ENCODE results near the gene TOM1L2. TPM values are rescaled to one million over a fixed set of nuclear protein-coding genes. Genes with fewer than 3 reads are reported as not detected.

TOM1L2 gene
- polyA plus RNA-seq, 1 donor from 2014 or later, result 40.9 TPM

- Histone ChIP-seq H2AFZ (ENCODE audit: low read depth, low read length) (no peak overlapping the region), H3K27me3 (ENCODE audit: insufficient read depth, low read depth, low read length) (no peaks in the 10 kb centered on the region), H3K9me3 (ENCODE audit: low read length) (no peaks in the 10 kb centered on the region), H3K4me2 (ENCODE audit: low read length) (no peak overlapping the region), H3K79me2 (replicated peaks; ENCODE audit: insufficient read depth, low read length) (no peaks in the 10 kb centered on the region), H3F3A (ENCODE audit: insufficient read depth, low read length, poor library complexity, severe bottlenecking) (no peaks in the 10 kb centered on the region), H3K9me2 (ENCODE audit: insufficient read depth, low read length) (no peaks in the 10 kb centered on the region), H3K9ac (ENCODE audit: low read length) (no peak overlapping the region), H3K27ac (ENCODE audit: low read length) (no peak overlapping the region), H4K20me1 (ENCODE audit: insufficient read depth) (no peaks in the 10 kb centered on the region), H3K4me3 (ENCODE audit: low read length) (no peak overlapping the region), H3K36me3 (ENCODE audit: insufficient read depth, low read length) (peaks cover 8% of the 10 kb centered on the region)
- TF ChIP-seq MXI1 (conservative IDR thresholded peaks at IDR 0.05; ENCODE audit: poor library complexity, severe bottlenecking) (no peak), REST (IDR thresholded peaks at IDR 0.05; ENCODE audit: borderline replicate concordance) (no peak)
Observed at GRCh38 chr17:18021372-18021771, 49.2 kb upstream of the TOM1L2 start.

GRCh38 chr17:18020971-18021370, 48.8 kb upstream of the TOM1L2 start:
- Histone ChIP-seq H2AFZ (ENCODE audit: low read depth, low read length) (no peak overlapping the region), H3K9ac (ENCODE audit: low read length) (no peak overlapping the region), H3F3A (ENCODE audit: insufficient read depth, low read length, poor library complexity, severe bottlenecking) (no peaks in the 10 kb centered on the region), H4K20me1 (ENCODE audit: insufficient read depth) (no peaks in the 10 kb centered on the region), H3K27me3 (ENCODE audit: insufficient read depth, low read depth, low read length) (no peaks in the 10 kb centered on the region), H3K79me2 (replicated peaks; ENCODE audit: insufficient read depth, low read length) (no peaks in the 10 kb centered on the region), H3K4me2 (ENCODE audit: low read length) (no peak overlapping the region), H3K4me3 (ENCODE audit: low read length) (no peak overlapping the region), H3K9me3 (ENCODE audit: low read length) (no peaks in the 10 kb centered on the region), H3K36me3 (ENCODE audit: insufficient read depth, low read length) (peaks cover 4% of the 10 kb centered on the region), H3K27ac (ENCODE audit: low read length) (no peak overlapping the region), H3K9me2 (ENCODE audit: insufficient read depth, low read length) (no peaks in the 10 kb centered on the region)
- TF ChIP-seq EZH2 (IDR thresholded peaks at IDR 0.05; ENCODE audit: borderline replicate concordance, insufficient read depth, low read length, poor library complexity, severe bottlenecking) (no peak), EP300 (conservative IDR thresholded peaks at IDR 0.05; ENCODE audit: poor library complexity, severe bottlenecking) (no peak), POLR2AphosphoS5 (IDR thresholded peaks at IDR 0.05) (no peak), TAF1 (IDR thresholded peaks at IDR 0.05; ENCODE audit: low read depth) (no peak), RAD21 (conservative IDR thresholded peaks at IDR 0.05) (no peak), CTCF (IDR thresholded peaks at IDR 0.05; ENCODE audit: poor library complexity, severe bottlenecking) (no peak), REST (IDR thresholded peaks at IDR 0.05; ENCODE audit: borderline replicate concordance) (no peak)

Data from neural cell (in vitro differentiated cells).